Esophagus muscularis mucosa (tissue), 4 donors: ENCODE data around the gene NCKAP1. TPM values are rescaled to one million over a fixed set of nuclear protein-coding genes. Genes with fewer than 3 reads are reported as not detected.

Experiments used
- DNase-seq: peaks from one replicate; pipeline ENCODE4 v3.0.0-alpha.2; 2017; ENCODE audit errors: extremely low spot score
- H3K27ac ChIP-seq, 4 donors: fragments of 200-600 bp; sonication (generic); replicated peaks in 1 of 4; 1 replicate in 3 of 4; 2 replicates in 1 of 4; pipeline ENCODE4 v1.5.1; 2016 to 2019; ENCODE audit warnings: mild to moderate bottlenecking in 1 of 4
- H3K27me3 ChIP-seq, 4 donors: fragments of 200-600 bp; sonication (generic); one replicate each; pipeline versions ENCODE4 v1.5.1 to v1.6.0; 2016 to 2019
- H3K36me3 ChIP-seq, 4 donors: fragments of 200-600 bp; sonication (generic); one replicate each; pipeline ENCODE4 v1.5.1; 2016 to 2019
- H3K4me1 ChIP-seq, 4 donors: fragments of 200-600 bp; sonication (generic); one replicate each; pipeline ENCODE4 v1.5.1; 2016 to 2019
- H3K4me3 ChIP-seq, 4 donors: fragments of 200-600 bp; sonication (generic); 1 replicate in 2 of 4; 2 replicates in 2 of 4; pipeline ENCODE4 v1.5.1; 2016 to 2019; ENCODE audit warnings: mild to moderate bottlenecking in 4 of 4, moderate library complexity in 1 of 4
- H3K9me3 ChIP-seq, 4 donors: fragments of 200-600 bp; sonication (generic); 1 replicate in 3 of 4; 2 replicates in 1 of 4; pipeline ENCODE4 v1.5.1; 2016 to 2019
- CTCF ChIP-seq, 3 experiments: fragments of 200-600 bp in 2 of 3; fragments of 450-650 bp in 1 of 3; sonication (generic) in 2 of 3; IDR thresholded peaks; one replicate each; pipeline ENCODE4 v1.5.1; 2017 to 2019; ENCODE audit warnings: antibody characterized with exemption in 3 of 3, mild to moderate bottlenecking in 2 of 3, moderate library complexity in 1 of 3
- EP300 ChIP-seq: sonication (generic); formaldehyde crosslinking; IDR thresholded peaks from one replicate; pipeline ENCODE4 v1.6.1; 2017; ENCODE audit warnings: antibody characterized with exemption
- POLR2A ChIP-seq: fragments of 450-650 bp; IDR thresholded peaks from one replicate; pipeline ENCODE4 v1.6.1; 2017; ENCODE audit warnings: antibody characterized with exemption, moderate library complexity, mild to moderate bottlenecking, low read depth
- POLR2AphosphoS5 ChIP-seq, 2 donors: sonication (generic); formaldehyde crosslinking; IDR thresholded peaks; one replicate each; pipeline ENCODE4 v1.6.1; 2017; ENCODE audit warnings: antibody characterized with exemption in 2 of 2
- WGBS: methylation state at CpG from one replicate; pipeline ENCODE4 v1.1.5; 2018; 5-methylcytosine and 5-hydroxymethylcytosine counted together
- intact Hi-C: fragments of 100-400 bp; cut with DNase I; formaldehyde crosslinking; loops from one replicate; pipeline ENCODE4 v1.15.1; 2023
- total RNA-seq, 4 donors: library from RNA; depleted of rRNA; stranded (reverse); fragments of >200 nt; gene quantifications; one replicate each; pipeline versions ENCODE4 v1.1.0 to v1.2.1, GENCODE V29; 2016

The NCKAP1 gene
- total RNA-seq, 4 donors from 2014 or later: 210 to 288 (median 249) TPM

- Histone ChIP-seq H3K9me3 (no peaks in the 10 kb centered on the region), H3K4me3 (no peak overlapping the region), H3K4me1 (peaks cover 0 to 11% (median 0%) of the 10 kb centered on the region in 4 donors), H3K27me3 (no peaks in the 10 kb centered on the region), H3K36me3 (peaks cover 11 to 79% (median 45%) of the 10 kb centered on the region in 4 donors), H3K27ac (no peak overlapping the region)
- 96% methylated on average over 1 of the region's 1 CpG for WGBS
- intact Hi-C loops: loop anchor here (5.0 to 10.0 kb wide), 3 partner anchors 46 to 218 kb away; no protein-coding TSS in a partner anchor
- no peak for DNase-seq
- TF ChIP-seq CTCF (IDR thresholded peaks at IDR 0.05): no peak
These were observed 57.6 kb downstream of the NCKAP1 start for GRCh38 chr2:182980652-182981051.

- intact Hi-C loops: loop anchor here (5.0 to 10.0 kb wide), 3 partner anchors 45 to 218 kb away; no protein-coding TSS in a partner anchor
- peaks cover 0 to 11% (median 0%) of the 10 kb centered on the region in 4 donors for H3K4me1 ChIP-seq
- H3K27ac ChIP-seq: no peak overlapping the region
- no peaks in the 10 kb centered on the region for H3K9me3 ChIP-seq
- H3K36me3 ChIP-seq: peaks cover 11 to 73% (median 45%) of the 10 kb centered on the region in 4 donors
- H3K4me3 ChIP-seq: no peak overlapping the region
- no peaks in the 10 kb centered on the region for H3K27me3 ChIP-seq
- TF ChIP-seq EP300 (no peak), POLR2A (no peak), CTCF (IDR thresholded peaks at IDR 0.05) (peak; percentile 51 to 63 (median 58))
- no peak for DNase-seq
These were observed 58.1 kb downstream of the NCKAP1 start for GRCh38 chr2:182980115-182980514.

GRCh38 chr2:182977463-182977862 is 60.8 kb downstream of the NCKAP1 start:
- no peak for DNase-seq
- no peaks in the 10 kb centered on the region for H3K27me3 ChIP-seq
- H3K27ac ChIP-seq: no peak overlapping the region
- WGBS: 89% methylated on average over 1 of the region's 1 CpG
- no peaks in the 10 kb centered on the region for H3K9me3 ChIP-seq
- peaks cover 8 to 57% (median 34%) of the 10 kb centered on the region in 4 donors for H3K36me3 ChIP-seq
- no peak overlapping the region for H3K4me3 ChIP-seq
- no peak for TF ChIP-seq CTCF (IDR thresholded peaks at IDR 0.05)
- no peak for TF ChIP-seq POLR2A
- no peak for TF ChIP-seq POLR2AphosphoS5 (IDR thresholded peaks at IDR 0.05)
- no peak for TF ChIP-seq EP300
- intact Hi-C loops: no loop called here
- peaks cover 0 to 19% (median 2%) of the 10 kb centered on the region in 4 donors for H3K4me1 ChIP-seq

- Histone ChIP-seq H3K4me3 (no peak overlapping the region), H3K27ac (peak overlapping the region in 1 of 4 donors; percentile 5), H3K4me1 (peaks cover 0 to 15% (median 5%) of the 10 kb centered on the region in 4 donors), H3K36me3 (peaks cover 6 to 40% (median 25%) of the 10 kb centered on the region in 4 donors), H3K9me3 (no peaks in the 10 kb centered on the region), H3K27me3 (no peaks in the 10 kb centered on the region)
- TF ChIP-seq POLR2AphosphoS5 (IDR thresholded peaks at IDR 0.05) (no peak), EP300 (no peak), POLR2A (no peak), CTCF (IDR thresholded peaks at IDR 0.05) (no peak)
- WGBS: 44% methylated on average over 1 of the region's 1 CpG
- intact Hi-C loops: no loop called here
- no peak for DNase-seq
These were observed 64.6 kb downstream of the NCKAP1 start for GRCh38 chr2:182973441-182974352.
